NCI-H146 treated with DMSO at 0.1 percent for 48 hours (cell line): ENCODE data around the gene EFEMP2.
"Not testable (repeated sequence)": the region's sequence is repeated elsewhere in the genome, so short reads cannot be mapped to it uniquely, and the experiment has no call there.

Source experiments
- DNase-seq: peaks from one replicate; lab custom pipeline; 2025; ENCODE audit not compliant: unreplicated experiment; lab: John Stamatoyannopoulos, UW

EFEMP2 gene

GRCh38 chr11:65900899-65901180 is 28.2 kb upstream of the EFEMP2 start:
- DNase-seq, result no peak

GRCh38 chr11:65900125-65900898 is 27.7 kb upstream of the EFEMP2 start, which contains the start of gene FOSL1:
FOSL1 (minus strand) TSS chr11:65900388; CDS start chr11:65900339, 49 bp downstream.
- DNase-seq, result peak; percentile 68

- DNase-seq, result no peak
Observed at GRCh38 chr11:65899356-65900124, 26.9 kb upstream of the EFEMP2 start.

- DNase-seq, result no peak
Observed at GRCh38 chr11:65898656-65899355, 26.2 kb upstream of the EFEMP2 start.

- DNase-seq, result no peak
Observed at GRCh38 chr11:65897020-65897471, 24.4 kb upstream of the EFEMP2 start.

GRCh38 chr11:65896034-65896999 is 23.7 kb upstream of the EFEMP2 start:
- DNase-seq, result no peak

- no peak for DNase-seq
Observed at GRCh38 chr11:65895482-65895981, 22.9 kb upstream of the EFEMP2 start.

- no peak for DNase-seq
Observed at GRCh38 chr11:65894034-65894591, 21.5 kb upstream of the EFEMP2 start.

GRCh38 chr11:65892661-65893317 is 20.2 kb upstream of the EFEMP2 start:
- DNase-seq, result no peak

- DNase-seq, result not testable (repeated sequence)
Observed at GRCh38 chr11:65892137-65892540, 19.5 kb upstream of the EFEMP2 start.

- DNase-seq, result no peak
Observed at GRCh38 chr11:65891219-65892136, 18.9 kb upstream of the EFEMP2 start.

- DNase-seq, result peak; percentile 82
Observed at GRCh38 chr11:65890324-65891218, 18.0 kb upstream of the EFEMP2 start, which contains the start of gene CCDC85B. CCDC85B (plus strand) TSS chr11:65890673; CDS start chr11:65890784, 111 bp downstream.

GRCh38 chr11:65888163-65888814 is 15.7 kb upstream of the EFEMP2 start, which contains the start of gene FIBP:
FIBP (minus strand) TSS chr11:65888471; CDS start chr11:65888418, 53 bp downstream.
- DNase-seq, result peak; percentile 81

GRCh38 chr11:65887723-65888162 is 15.1 kb upstream of the EFEMP2 start:
- no peak for DNase-seq

GRCh38 chr11:65886826-65887722 is 14.5 kb upstream of the EFEMP2 start:
- no peak for DNase-seq
